Superior temporal gyrus (tissue), 1 donor: ENCODE measurements around the gene DHRS1.

Experiments used
- DNase-seq: peaks from one replicate; pipeline ENCODE4 v3.0.0-alpha.2; 2016; ENCODE audit errors: extremely low spot score

Gene DHRS1

GRCh38 chr14:24262821-24263733 lies 36.5 kb downstream of the DHRS1 start, which contains the start of gene TGM1:
TGM1 (minus strand) TSS chr14:24263177; CDS start chr14:24262352, 825 bp downstream.
- DNase-seq = no peak

- DNase-seq = no peak
Observed at GRCh38 chr14:24261969-24262327, 37.6 kb downstream of the DHRS1 start.

- no peak for DNase-seq
Observed at GRCh38 chr14:24261256-24261968, 38.2 kb downstream of the DHRS1 start.

GRCh38 chr14:24260780-24261157 lies 38.8 kb downstream of the DHRS1 start:
- DNase-seq = no peak

- no peak for DNase-seq
Observed at GRCh38 chr14:24260026-24260779, 39.4 kb downstream of the DHRS1 start.

GRCh38 chr14:24259282-24260025 lies 40.1 kb downstream of the DHRS1 start:
- DNase-seq = no peak

GRCh38 chr14:24258548-24259265 lies 40.9 kb downstream of the DHRS1 start:
- no peak for DNase-seq

- DNase-seq = no peak
Observed at GRCh38 chr14:24258119-24258518, 41.5 kb downstream of the DHRS1 start.

GRCh38 chr14:24256960-24257359 lies 42.6 kb downstream of the DHRS1 start:
- no peak for DNase-seq

GRCh38 chr14:24255931-24256711 lies 43.5 kb downstream of the DHRS1 start:
- DNase-seq = no peak

GRCh38 chr14:24255438-24255837 lies 44.1 kb downstream of the DHRS1 start:
- no peak for DNase-seq

- DNase-seq = no peak
Observed at GRCh38 chr14:24254630-24255392, 44.8 kb downstream of the DHRS1 start.

GRCh38 chr14:24253936-24254335 lies 45.6 kb downstream of the DHRS1 start:
- DNase-seq = no peak

GRCh38 chr14:24252289-24253124 lies 47.1 kb downstream of the DHRS1 start:
- DNase-seq = no peak

GRCh38 chr14:24251880-24252288 lies 47.7 kb downstream of the DHRS1 start:
- no peak for DNase-seq

- no peak for DNase-seq
Observed at GRCh38 chr14:24250354-24250753, 49.2 kb downstream of the DHRS1 start.

- DNase-seq = no peak
Observed at GRCh38 chr14:24249230-24250021, 50.2 kb downstream of the DHRS1 start.

- DNase-seq = no peak
Observed at GRCh38 chr14:24247422-24247821, 52.2 kb downstream of the DHRS1 start.
